Activated CD4-positive, alpha-beta T cell treated with anti-CD3 and anti-CD28 coated beads, Interleukin-2, Interleukin-6, amounts not matched to agents 100 ng/mL and 50 ng/mL, durations not matched to agents 16 hours and 8 hours (primary cell): ENCODE results near the gene FAM221B.

ENCODE experiments used
- DNase-seq: peaks from one replicate; pipeline ENCODE4 v3.0.0-alpha.2; 2020

FAM221B gene

DNA sequence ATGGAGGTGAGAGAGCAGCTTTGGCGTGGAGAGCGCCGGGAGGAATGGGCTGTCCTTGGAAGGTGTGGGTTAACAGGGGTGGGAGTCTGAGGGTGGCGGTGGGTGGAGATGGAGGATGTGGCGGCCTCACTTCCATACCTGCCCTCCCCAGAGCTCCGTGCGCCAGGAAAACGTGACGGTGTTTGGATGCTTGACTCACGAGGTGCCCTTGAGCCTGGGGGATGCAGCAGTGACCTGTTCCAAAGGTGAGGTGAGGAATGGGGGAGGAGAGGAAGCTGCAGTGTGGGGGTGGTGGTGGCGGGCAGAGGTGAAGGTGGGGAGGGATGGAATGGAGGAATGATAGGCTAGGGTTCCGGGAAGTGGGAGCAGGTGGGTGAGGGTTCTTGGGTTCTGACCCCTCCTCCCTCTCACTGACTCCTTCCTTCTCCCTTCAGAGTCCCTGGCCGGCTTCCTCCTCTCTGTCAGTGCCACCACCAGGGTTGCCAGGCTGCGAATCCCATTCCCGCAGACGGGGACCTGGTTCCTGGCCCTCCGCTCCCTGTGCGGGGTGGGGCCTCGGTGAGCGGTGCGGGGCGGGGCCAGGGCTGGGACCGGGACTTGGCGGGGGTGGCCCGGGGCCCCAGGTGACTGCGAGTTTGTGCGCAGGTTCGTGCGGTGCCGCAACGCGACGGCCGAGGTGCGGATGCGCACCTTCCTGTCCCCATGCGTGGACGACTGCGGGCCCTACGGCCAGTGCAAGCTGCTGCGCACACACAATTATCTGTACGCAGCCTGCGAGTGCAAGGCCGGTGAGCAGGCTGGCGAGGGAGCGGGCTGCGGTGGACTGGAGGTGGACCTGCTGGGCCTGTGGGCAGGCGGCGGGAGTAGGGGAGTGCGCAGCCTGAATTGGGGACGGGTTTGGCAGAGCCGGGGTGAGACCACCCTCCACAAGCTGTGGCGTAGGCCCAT lies 17.6 kb upstream of the FAM221B start:
- no peak for DNase-seq

DNA sequence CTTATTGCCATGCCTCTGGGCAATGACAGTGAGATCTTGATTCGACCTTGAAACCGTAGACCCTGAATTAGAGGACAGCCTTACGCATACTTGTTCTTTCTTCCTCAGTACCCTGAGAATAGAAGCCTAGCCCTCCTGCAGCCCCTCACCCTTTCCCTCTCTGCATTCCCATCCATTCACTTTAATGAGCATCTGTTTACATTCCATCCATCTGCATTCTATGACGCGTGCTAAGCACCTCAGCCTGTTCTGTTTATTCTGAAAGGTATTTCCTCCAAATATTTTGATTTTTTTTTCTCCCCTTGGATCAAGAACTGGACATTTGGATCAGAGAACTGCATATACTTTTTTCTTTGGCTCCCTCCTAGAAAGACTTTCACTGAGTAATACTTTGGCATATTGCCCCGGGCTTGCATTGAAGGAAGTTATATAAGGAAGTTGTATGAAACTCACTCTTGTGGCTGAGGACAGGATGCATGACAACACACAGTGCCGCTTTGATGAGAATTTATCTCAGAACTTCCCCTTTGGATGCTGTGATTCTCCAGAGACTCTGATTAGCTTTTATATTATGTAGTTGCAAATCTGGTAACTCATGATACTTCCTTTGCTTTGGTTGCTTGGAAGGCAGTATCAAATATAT lies 16.2 kb upstream of the FAM221B start:
- DNase-seq: peak; percentile 15

DNA sequence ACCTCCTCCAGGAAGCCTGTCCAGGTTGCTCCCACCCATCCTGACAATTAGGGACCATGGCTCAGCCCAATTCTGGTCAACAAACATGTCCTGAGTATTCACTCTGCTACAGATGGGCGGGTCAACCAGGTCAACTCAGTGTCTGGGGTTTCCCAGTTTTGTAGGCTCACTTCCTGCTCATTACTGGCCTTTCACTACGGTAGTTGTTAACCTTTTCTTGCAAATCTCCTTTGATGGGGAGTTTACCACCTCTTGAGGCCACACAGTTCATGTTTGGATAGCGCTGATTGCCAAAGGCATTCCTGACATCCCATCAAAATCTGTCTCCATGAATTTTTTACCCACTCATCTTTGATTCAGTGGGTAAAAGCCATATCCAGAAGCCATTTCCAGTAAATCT lies 14.3 kb upstream of the FAM221B start:
- no peak for DNase-seq

DNA sequence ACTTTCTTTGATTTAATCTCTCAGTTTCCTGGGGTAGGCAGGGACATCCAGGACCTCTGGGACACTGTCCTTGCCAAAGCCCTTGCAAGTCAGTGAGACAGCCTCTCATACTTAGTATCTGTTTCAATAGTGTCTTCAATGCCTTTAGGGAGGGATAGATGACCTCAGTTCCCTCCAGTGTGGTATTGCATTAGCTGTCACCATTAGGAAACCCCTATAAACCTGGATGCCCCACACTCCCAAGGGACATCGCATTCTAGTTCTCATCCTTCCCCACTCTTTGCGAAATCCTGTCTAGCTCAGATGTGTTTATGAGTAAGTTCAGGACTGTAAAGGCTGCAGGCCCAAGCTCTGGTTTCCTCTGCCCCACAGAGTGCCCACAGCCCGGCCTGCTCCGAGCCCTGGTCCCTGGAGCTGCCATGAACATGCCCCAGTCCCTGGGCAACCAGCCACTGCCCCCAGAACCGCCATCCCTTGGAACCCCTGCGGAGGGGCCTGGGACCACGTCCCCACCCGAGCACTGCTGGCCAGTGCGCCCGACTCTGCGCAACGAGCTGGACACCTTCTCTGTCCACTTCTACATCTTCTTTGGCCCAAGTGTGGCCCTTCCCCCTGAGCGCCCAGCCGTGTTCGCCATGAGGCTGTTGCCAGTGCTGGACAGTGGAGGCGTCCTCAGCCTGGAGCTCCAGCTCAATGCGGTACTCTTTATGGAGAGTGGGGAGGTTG lies 13.7 kb upstream of the FAM221B start:
- DNase-seq: no peak

DNA sequence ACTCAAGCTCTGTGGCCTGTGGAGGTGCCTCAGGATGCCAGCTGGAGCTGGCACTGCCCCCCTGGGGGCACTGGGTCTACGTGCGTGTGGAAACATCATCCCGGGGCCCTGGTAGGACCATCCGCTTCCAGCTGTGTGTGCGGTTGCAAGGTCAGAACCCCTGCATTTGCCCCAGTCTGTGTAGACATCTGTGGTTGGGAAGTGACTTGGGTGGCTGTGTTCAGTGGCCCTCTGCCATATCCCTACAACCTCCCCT lies 13.0 kb upstream of the FAM221B start:
- no peak for DNase-seq

DNA sequence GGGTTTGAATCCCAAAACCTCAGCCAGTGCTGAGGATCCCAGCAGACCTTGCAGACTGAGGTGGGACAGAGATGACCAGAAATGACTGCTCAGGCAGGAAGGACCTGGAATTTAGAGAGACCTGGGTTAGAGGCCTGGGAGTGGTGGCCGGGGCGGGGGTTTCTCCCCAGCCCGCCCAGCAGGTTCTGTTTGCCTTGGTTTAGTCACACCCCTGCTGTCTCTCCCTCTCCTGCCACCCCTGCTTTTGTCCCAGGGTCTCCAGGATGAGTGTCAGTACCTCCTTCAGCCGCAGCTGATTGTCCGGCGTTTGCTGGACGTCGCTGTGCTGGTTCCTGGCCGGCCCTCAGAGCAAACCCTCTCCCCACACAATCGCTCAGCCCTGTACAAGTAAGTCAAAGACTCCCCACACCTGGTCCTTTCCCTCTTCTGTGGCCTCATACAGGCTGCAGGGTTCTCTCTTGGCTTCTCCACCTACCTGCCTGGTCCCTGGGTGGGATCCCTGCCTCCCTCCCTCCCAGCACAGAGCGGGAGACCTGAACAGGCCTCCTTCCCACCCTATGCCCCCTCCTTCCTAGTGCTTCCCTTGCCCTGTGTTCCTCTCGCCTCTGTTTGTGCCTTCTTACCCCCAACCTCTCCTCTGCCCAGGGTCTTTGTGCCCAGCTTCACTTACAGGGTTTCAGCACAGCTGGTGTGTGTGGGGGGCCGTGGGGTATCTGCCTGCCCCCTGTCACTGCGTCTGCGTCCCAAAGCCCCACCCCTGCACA lies 12.5 kb upstream of the FAM221B start:
- no peak for DNase-seq

DNA sequence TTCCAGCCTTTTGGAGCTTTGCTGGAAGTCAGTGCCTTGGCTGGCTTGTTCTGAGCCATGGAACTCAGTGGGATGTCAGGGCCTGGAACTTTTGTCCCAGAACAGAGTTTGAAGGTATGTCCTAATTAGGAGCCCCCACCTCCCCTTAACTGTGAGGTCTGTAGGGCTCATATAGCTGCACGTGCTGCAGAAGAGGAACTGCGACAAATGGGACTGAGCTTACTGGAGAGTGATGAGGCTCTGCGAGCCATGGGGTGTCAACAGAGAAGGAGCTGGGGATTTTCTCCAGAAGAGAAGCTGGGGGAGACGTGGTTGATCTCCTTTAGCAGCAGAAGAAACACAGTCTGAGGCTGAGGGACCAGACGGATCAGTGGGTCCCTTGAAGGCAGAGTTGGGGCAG lies 11.4 kb upstream of the FAM221B start:
- DNase-seq: no peak

DNA sequence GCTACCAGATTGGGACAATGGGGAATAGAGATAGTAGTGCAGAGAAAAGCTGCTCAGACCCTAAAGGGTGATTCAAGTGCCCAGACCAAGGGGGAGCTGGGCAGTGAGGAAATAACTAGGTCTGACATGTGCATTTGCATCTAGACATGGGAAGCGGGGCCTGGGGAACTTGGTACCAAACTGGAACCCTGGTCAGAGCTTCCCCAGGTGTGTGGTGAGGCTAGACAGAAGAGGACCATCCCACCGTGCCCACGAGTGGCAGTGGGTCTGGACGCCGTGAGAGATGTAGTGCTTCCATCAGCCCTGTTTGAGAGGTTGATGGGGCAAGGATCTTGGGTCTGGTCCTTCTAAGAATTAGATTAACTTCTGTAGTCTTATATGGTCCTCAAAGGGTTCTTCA lies 8.1 kb upstream of the FAM221B start:
- DNase-seq: no peak

DNA sequence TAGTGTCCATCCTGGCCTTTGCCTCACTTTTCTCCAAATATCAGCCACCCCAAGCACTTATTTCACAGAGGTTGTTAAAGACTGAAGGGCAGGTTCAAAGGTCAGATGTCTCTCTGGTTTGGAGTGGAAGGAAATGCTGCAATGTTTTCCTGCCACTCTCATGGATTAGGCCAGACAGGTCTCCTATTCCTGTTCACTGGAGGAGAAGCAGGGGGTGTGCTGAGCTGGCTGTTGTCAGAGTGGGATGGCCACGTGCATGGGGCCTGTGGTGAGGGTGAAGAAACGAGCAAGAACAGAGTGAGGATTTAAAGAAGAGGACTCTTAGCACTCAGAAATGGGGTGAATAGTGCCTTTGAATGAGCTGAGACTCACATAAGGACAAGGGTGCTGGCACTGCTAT lies 7.2 kb upstream of the FAM221B start:
- no peak for DNase-seq

DNA sequence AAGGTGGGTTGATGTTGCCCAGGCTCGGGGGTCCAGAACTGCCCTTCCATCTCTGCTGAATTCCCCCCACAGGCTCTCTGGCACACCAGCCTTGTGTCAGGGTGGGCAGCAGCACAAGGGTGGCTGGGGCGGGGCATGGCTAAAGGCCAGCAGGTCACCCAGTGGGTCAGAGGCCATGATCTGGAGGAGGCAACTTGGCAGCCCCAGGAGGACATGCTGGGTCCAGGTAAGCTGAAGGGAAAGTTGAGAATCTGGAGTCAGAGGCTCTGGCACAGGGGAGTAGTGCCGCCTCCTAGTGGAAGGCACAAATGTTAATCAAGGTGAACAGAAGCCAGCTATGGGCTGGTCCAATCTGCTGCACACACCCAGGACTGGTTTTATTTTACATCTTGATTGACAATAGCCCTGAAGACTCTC lies 6.7 kb upstream of the FAM221B start:
- peak; percentile 13 for DNase-seq

DNA sequence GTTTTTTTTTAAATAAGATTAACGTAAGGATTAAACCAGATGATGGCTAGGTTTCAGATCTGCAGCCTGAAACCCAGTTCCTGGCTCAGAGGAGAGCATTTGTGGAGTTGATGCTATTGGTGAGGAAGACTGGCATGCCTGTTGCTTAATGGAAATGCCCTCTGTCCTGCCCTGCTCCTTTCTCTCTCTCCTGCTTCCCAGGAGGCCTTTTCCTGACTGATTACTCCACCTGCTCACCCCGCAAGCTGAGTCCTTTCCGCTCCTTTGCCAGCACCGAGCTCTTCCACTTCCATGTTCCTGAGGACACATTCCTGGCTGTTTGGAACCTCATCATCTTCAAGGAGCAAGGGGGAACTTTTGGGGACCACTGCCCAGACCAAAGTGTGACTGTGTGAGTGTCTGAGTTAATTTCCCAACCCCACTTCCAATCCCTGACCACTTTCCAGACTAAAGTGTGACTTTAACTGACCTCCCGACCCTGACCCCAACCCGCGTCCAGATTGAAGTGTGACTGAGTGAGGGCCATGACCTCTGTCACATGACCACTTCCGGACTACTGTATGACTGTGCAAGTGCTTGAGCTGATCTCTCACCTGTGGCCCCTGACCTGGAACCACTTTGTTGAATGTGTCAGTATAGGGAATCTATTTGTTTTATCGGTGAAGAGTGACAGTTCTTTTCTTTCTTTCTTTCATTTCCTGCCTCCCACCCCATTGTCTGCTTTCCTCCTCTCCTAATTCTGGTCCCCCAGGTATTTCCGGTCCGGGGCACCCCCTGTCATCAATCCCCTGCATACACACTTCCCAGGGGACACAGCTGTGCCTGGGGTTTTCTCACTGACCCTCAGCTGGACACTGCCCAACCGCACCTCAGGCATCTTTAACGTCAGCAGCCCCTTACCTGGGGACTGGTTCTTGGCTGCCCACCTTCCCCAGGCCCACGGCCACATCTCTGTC lies 6.0 kb upstream of the FAM221B start:
- no peak for DNase-seq

DNA sequence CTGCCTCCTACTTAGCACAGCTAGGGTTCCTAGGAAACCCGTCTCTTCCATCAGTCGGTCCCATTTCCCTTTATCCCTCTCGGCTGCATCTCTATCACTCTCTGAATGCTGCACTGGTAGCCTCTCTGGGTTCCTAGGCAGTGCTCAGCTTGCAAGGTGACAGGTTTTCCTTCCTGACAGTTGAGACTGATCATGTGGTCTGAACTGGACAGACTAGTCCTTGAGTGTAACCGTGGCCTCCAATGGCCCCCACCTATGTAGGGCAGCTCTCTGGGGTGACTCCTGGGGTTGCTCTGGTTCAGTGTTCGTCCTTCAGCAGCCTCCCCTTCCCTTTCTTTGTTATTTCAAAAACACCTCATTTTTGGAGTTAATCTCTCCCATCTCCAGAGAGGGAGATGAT lies 4.3 kb upstream of the FAM221B start:
- DNase-seq: no peak

DNA sequence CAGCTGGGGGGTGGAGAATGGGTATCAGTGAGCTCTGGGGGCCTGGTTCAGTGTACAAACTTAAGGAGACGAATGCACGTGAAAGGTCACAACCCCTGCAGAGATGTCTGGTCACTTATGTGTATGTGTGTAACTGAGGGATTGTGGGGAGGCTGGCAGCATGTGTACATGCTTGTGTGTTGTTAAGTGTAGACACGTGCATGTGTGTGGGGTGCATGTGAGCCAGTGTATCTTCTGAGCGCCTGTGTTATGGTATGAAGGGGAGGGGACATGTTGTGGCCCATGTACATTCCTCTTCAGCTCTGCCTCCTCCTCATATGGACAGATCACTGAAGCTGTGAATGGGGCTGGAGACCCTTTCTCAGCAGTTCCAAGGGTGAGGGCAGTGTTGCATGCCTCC lies 2.5 kb upstream of the FAM221B start:
- DNase-seq: no peak

DNA sequence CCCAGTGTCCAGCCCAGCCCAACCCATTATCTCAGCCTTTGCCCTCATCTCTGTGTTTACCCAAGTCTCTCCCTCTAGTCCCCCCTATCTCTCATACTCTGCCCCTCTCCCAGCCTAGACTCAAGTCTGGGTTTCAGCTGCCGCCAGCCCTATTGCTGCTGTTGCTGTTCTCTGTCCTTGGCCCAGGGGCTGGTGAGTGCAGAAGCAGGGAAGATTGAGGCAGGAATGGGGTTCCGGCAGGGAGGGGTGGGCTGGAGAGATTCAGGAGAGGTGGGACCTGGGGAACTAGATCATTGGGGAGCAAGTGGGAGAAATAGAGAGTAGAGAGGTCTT lies 1.2 kb upstream of the FAM221B start:
- no peak for DNase-seq

DNA sequence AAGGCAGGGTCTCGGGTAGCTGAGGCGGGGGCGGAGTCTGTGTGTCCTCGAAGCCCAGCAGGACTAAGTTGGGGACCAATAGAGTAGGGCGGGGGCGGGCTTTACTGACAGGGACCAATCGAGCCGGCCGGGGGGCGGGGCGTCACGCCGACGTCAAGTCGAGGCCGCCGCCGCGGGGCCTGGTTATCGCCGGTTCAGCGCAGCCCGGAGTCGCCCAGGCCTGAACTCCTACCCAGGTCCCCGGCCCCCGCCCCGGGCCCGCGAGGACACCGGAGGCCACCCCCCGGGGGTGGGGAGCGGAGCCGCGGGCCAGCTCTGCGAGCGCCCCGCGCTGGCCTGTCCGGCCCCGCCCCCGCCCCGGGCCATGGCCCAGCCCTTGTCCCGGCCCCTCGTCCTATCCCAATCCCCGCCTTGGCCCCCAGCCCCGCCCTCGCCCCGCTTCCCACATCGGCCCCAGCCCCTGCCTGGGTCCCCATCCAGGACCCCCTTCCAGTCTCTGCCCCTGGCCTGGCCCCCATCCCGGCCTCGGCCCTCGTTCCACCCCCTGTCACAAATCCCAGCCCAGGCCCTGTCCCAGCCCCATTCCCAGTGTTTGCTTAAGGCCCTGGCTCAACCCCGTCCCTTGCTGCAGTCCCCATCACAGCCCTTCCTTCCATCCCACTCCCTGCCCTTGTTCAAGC lies 692 bp upstream of the FAM221B start, which contains the start of gene TMEM8B:
Gene TMEM8B (plus strand): TSS at position 145 of the 680 bp plus-strand sequence. CDS start 220 bp downstream, at position 365.
- DNase-seq: peak; percentile 93

DNA sequence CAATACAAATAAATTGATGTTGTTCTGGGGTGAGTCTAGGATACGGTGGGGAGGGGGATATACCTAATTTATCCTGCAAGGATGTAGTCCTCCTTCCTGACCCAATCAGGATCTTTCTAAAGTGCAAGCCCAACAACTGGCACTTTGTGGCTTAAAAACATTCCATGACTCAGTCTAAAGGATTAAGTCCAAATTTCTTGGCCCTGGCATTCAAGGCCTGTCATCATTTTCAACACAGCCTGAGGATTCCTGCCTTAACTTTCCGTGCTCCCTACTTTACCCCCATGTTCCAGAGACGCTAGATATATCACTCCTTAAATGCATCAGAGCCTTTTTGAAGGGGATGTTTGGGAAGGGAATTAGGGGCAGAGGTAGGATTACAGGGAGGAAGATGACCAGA lies 1.0 kb downstream of the FAM221B start:
- no peak for DNase-seq

DNA sequence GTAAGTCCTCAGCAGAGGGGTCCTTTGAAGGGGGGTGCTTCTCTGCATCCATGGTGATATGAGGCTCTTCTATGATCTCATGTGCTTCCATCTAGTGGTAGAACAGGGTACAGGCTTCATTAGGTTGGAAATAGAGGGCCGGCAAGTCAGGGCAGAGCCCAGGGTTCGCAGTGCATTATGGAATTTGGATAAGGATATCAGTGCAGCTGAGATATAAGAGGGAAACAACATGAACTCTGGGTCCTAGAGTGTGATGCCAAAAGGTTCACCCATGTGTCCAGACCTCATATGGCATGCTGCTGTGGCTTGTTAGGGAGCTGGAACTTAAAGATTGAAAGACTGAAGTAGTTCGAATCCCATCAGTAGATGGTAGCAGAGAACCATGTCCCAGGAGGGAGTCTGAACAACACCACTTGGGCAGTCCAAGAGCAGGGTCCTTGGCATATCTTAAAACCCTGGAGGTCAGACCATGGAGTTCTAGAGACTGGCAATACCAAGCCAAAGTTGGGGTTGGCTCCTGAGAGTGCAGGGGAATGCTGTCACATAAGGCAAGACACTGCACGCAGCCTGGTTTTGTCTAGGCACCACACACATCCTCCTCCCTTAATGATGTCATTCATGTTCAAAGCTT lies 2.3 kb downstream of the FAM221B start:
- DNase-seq: peak; percentile 63

DNA sequence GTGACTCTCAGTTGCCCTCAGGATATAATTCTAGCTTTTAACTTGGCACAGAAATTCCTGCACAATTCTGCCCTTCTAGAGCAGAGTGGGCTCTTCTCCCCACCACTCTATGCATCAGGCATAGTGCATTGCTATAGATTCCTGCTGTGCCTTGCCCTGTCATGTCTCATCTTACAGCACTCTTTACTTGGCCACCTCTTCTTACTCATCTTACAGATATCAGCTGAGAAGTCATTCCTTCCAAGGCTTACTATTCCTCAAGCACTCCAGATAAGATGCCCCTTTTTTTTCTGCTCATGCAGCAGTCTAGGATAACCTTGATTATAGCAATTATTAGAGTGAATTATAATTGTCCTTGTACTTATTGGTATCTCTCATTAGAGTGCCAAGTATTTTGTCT lies 5.6 kb downstream of the FAM221B start:
- DNase-seq: no peak

DNA sequence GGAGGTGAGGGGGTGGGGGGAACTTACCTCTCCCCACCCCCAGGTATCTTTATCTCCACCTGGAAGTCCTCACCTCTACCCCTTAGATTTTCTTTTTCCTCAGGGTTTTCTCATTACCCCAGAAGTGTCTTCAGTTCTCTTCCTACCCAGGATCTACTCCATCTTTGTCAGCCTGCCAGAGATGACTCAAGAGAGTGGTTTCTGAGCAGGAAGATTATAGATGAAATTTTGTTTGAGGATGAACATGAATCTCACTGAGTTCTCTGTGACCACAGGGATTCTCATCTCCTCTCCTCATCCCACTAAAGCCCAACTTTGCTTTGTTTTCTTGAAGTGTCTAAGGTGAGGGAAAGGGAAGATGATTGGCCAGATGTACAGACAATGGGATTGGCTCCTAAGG lies 8.5 kb downstream of the FAM221B start:
- DNase-seq: no peak

DNA sequence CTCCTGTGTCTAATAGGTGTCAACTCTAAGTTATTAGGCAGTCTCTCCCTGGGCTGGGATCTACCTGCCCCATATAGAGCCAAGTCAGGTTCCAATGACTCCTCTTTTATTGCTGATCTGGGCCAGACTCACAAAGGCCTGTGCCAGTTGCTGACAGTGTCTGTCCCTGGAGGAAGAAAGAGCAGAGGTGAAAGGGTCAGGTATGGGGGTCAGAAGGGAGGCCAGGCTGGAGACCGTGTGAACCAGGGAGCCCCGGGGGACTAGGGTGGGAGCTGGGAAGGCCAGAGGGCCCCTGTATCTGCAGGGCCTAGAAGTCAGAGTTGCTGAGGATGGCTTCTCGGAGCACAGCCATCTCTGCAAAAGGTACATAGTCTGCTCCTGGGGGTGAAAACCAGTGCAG lies 10.2 kb downstream of the FAM221B start:
- no peak for DNase-seq

DNA sequence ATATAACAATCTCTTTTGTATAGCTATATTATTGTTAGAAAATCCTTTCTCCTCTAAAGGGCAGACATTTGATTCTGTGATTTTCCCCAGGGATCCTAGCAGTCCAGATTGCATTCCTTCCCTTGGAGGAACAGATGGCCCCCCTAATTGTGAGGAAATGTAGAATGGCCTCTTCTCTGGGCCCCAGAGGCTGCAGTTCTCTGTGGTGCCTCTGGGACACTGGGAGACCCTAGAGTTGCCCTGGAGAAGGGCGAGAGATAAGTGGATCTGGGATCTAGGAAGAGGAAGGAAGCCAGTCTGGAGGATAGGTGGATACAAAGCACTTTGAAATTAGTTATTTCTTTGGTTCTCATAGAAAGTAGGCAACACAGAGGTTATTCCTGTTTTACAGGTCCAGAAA lies 11.8 kb downstream of the FAM221B start:
- no peak for DNase-seq
